Gastrocnemius medialis (tissue), 4 donors: ENCODE data around the gene CDH2.

Experiments
- CTCF ChIP-seq, 5 experiments: fragments of 450-650 bp in 3 of 5; fragments of 200-600 bp in 2 of 5; sonication (generic) in 2 of 5; IDR thresholded peaks in 4 of 5; conservative IDR thresholded peaks in 1 of 5; 1 replicate in 4 of 5; 2 replicates in 1 of 5; pipeline ENCODE4 v1.5.1; 2016 to 2019; ENCODE audit warnings: antibody characterized with exemption in 5 of 5, mild to moderate bottlenecking in 3 of 5, moderate library complexity in 3 of 5
- POLR2A ChIP-seq, 2 donors: fragments of 450-650 bp; IDR thresholded peaks; one replicate each; pipeline ENCODE4 v1.6.1; 2017; ENCODE audit warnings: antibody characterized with exemption in 2 of 2, mild to moderate bottlenecking in 2 of 2, moderate library complexity in 2 of 2

- TF ChIP-seq CTCF (IDR thresholded peaks at IDR 0.05 in 4 of 5, conservative IDR thresholded peaks at IDR 0.05 in 1 of 5): no peak
- no peak for TF ChIP-seq POLR2A (IDR thresholded peaks at IDR 0.05)
These were observed 18.8 kb downstream of the CDH2 start for GRCh38 chr18:28158083-28158581.
